Liver (tissue), 9 donors: ENCODE data around the gene UBE2F. TPM values are rescaled to one million over a fixed set of nuclear protein-coding genes. Genes with fewer than 3 reads are reported as not detected.

Source experiments
- DNase-seq: peaks from one replicate; pipeline ENCODE4 v3.0.0-alpha.2; 2017; ENCODE audit warnings: low spot score
- H3K27ac ChIP-seq, 2 donors: one replicate each; pipeline ENCODE4 v1.7.0; 2013; ENCODE audit warnings: inconsistent platforms in 2 of 2, low read length in 2 of 2, control low read depth in 1 of 2, low read depth in 1 of 2, mild to moderate bottlenecking in 1 of 2
- H3K27me3 ChIP-seq, 4 donors: one replicate each; pipeline versions ENCODE4 v1.6.1 to v1.7.0; 2013; ENCODE audit warnings: low read length in 3 of 4, inconsistent platforms in 1 of 4, mild to moderate bottlenecking in 1 of 4, moderate library complexity in 1 of 4; ENCODE audit not compliant: control insufficient read depth in 4 of 4, insufficient read depth in 4 of 4
- H3K36me3 ChIP-seq, 4 donors: one replicate each; pipeline versions ENCODE4 v1.6.1 to v1.7.0; 2013; ENCODE audit warnings: low read length in 3 of 4, mild to moderate bottlenecking in 3 of 4, low read depth in 1 of 4, moderate library complexity in 1 of 4; ENCODE audit not compliant: control insufficient read depth in 4 of 4, insufficient read depth in 3 of 4
- H3K4me1 ChIP-seq, 4 donors: one replicate each; pipeline versions ENCODE4 v1.6.1 to v1.7.0; 2013; ENCODE audit warnings: low read length in 3 of 4, mild to moderate bottlenecking in 3 of 4, moderate library complexity in 1 of 4; ENCODE audit not compliant: control insufficient read depth in 4 of 4, insufficient read depth in 4 of 4
- H3K4me3 ChIP-seq, 3 donors: one replicate each; pipeline versions ENCODE4 v1.6.1 to v1.7.0; 2013; ENCODE audit warnings: low read length in 3 of 3, control low read depth in 1 of 3, low read depth in 1 of 3, mild to moderate bottlenecking in 1 of 3
- H3K9ac ChIP-seq, 2 donors: one replicate each; pipeline ENCODE4 v1.7.0; 2013; ENCODE audit warnings: low read length in 2 of 2, mild to moderate bottlenecking in 2 of 2, moderate library complexity in 2 of 2, control low read depth in 1 of 2, low read depth in 1 of 2
- H3K9me3 ChIP-seq, 4 donors: one replicate each; pipeline versions ENCODE4 v1.6.1 to v1.7.0; 2013; ENCODE audit warnings: low read length in 3 of 4; ENCODE audit not compliant: control insufficient read depth in 4 of 4
- ATF3 ChIP-seq: IDR thresholded peaks from 2 replicates; pipeline ENCODE4 v1.6.1; 2016; ENCODE audit warnings: antibody characterized with exemption
- EGR1 ChIP-seq, 2 donors: IDR thresholded peaks; 2 replicates each; pipeline ENCODE4 v1.6.1; 2016 to 2018; ENCODE audit warnings: antibody characterized with exemption in 2 of 2, low read depth in 2 of 2
- FOXA1 ChIP-seq: IDR thresholded peaks from 2 replicates; pipeline ENCODE4 v1.6.1; 2016; ENCODE audit warnings: antibody characterized with exemption
- GABPA ChIP-seq, 2 donors: IDR thresholded peaks in 1 of 2; conservative IDR thresholded peaks in 1 of 2; 2 replicates each; pipeline ENCODE4 v1.6.1; 2016; ENCODE audit warnings: antibody characterized with exemption in 2 of 2, mild to moderate bottlenecking in 1 of 2, moderate library complexity in 1 of 2
- HNF4A ChIP-seq, 2 donors: conservative IDR thresholded peaks; 2 replicates each; pipeline ENCODE4 v1.6.1; 2016; ENCODE audit warnings: antibody characterized with exemption in 2 of 2, mild to moderate bottlenecking in 2 of 2
- JUND ChIP-seq, 2 donors: IDR thresholded peaks; 2 replicates each; pipeline ENCODE4 v1.6.1; 2016; ENCODE audit warnings: antibody characterized with exemption in 2 of 2
- MAX ChIP-seq: IDR thresholded peaks from 2 replicates; pipeline ENCODE4 v1.6.1; 2016; ENCODE audit warnings: antibody characterized with exemption
- NR2F2 ChIP-seq: IDR thresholded peaks from 2 replicates; pipeline ENCODE4 v1.6.1; 2016; ENCODE audit warnings: antibody characterized with exemption
- RAD21 ChIP-seq, 2 donors: IDR thresholded peaks; 2 replicates each; pipeline ENCODE4 v1.6.1; 2016; ENCODE audit warnings: antibody characterized with exemption in 2 of 2, mild to moderate bottlenecking in 2 of 2
- RXRA ChIP-seq, 2 donors: IDR thresholded peaks; 2 replicates each; pipeline ENCODE4 v1.6.1; 2017 to 2018; ENCODE audit warnings: antibody characterized with exemption in 2 of 2, mild to moderate bottlenecking in 1 of 2
- SP1 ChIP-seq: IDR thresholded peaks from 2 replicates; pipeline ENCODE4 v1.6.1; 2018; ENCODE audit warnings: antibody characterized with exemption, mild to moderate bottlenecking
- ZBTB33 ChIP-seq: IDR thresholded peaks from 2 replicates; pipeline ENCODE4 v1.6.1; 2016; ENCODE audit warnings: antibody characterized with exemption
- WGBS: extraction: QIAGEN DNeasy Blood & Tissue Kit; methylation state at CpG from one replicate; pipeline ENCODE4 v1.1.7; 2013; 5-methylcytosine and 5-hydroxymethylcytosine counted together
- polyA plus RNA-seq, 2 donors: library from polyadenylated mRNA; stranded (reverse) in 1 of 2; unstranded in 1 of 2; fragments of 200-250 nt in 1 of 2; fragments of >200 nt in 1 of 2; fragmentation: Nextera tagmentation in 1 of 2; extraction: Ambion mirVana in 1 of 2; gene quantifications; one replicate each; pipeline versions ENCODE4 v1.2.1 to v1.2.3, GENCODE V29; 2013 to 2015
- total RNA-seq, 2 donors: library from RNA; depleted of rRNA; stranded (reverse); fragments of >200 nt; gene quantifications; one replicate each; pipeline ENCODE4 v1.2.3, GENCODE V29; 2014
- donor health status: healthy.
- donor health status: healthy.
- donor health status: healthy.
- donor health status: healthy.
- donor health status: healthy.

Gene UBE2F
- total and polyA plus RNA-seq, 4 donors, result 30.5 to 55.3 (median 32.1) TPM

GRCh38 chr2:237951878-237952277, 14.9 kb upstream of the UBE2F start:
- Histone ChIP-seq H3K4me1 (peaks cover 0 to 7% (median 1%) of the 10 kb centered on the region in 4 donors), H3K4me3 (no peak overlapping the region), H3K9ac (no peak overlapping the region), H3K36me3 (no peaks in the 10 kb centered on the region), H3K27ac (no peak overlapping the region), H3K27me3 (peaks cover 0 to 6% (median 1%) of the 10 kb centered on the region in 4 donors), H3K9me3 (peaks cover 0 to 2% (median 0%) of the 10 kb centered on the region in 4 donors)
- WGBS, result 83% methylated on average over 3 of the region's 3 CpGs
- no peak for DNase-seq
- no peak for TF ChIP-seq FOXA1

GRCh38 chr2:237952851-237953250, 14.0 kb upstream of the UBE2F start:
- H3K27ac ChIP-seq, result no peak overlapping the region
- WGBS, result 65% methylated on average over 2 of the region's 2 CpGs
- no peaks in the 10 kb centered on the region for H3K36me3 ChIP-seq
- no peak overlapping the region for H3K4me3 ChIP-seq
- H3K9ac ChIP-seq, result no peak overlapping the region
- peaks cover 0 to 6% (median 1%) of the 10 kb centered on the region in 4 donors for H3K27me3 ChIP-seq
- no peak for DNase-seq
- no peak for TF ChIP-seq MAX
- no peak for TF ChIP-seq EGR1 (IDR thresholded peaks at IDR 0.05; ENCODE audit: low read depth in 2 of 2)
- no peak for TF ChIP-seq SP1
- no peak for TF ChIP-seq ZBTB33
- H3K4me1 ChIP-seq, result peaks cover 0 to 7% (median 1%) of the 10 kb centered on the region in 4 donors
- no peaks in the 10 kb centered on the region for H3K9me3 ChIP-seq

- H3K36me3 ChIP-seq, result no peaks in the 10 kb centered on the region
- no peak for TF ChIP-seq HNF4A (conservative IDR thresholded peaks at IDR 0.05)
- no peak for TF ChIP-seq ATF3
- TF ChIP-seq GABPA (IDR thresholded peaks at IDR 0.05 in 1 of 2, conservative IDR thresholded peaks at IDR 0.05 in 1 of 2), result no peak
- no peak for TF ChIP-seq RXRA (IDR thresholded peaks at IDR 0.05)
- no peak for TF ChIP-seq RAD21 (IDR thresholded peaks at IDR 0.05)
- TF ChIP-seq NR2F2, result no peak
- no peak for TF ChIP-seq ZBTB33
- no peak for TF ChIP-seq SP1
- TF ChIP-seq JUND (IDR thresholded peaks at IDR 0.05), result no peak
- peak overlapping the region in 1 of 3 donors; percentile 28 for H3K4me3 ChIP-seq
- WGBS, result 15% methylated on average over 64 of the region's 64 CpGs
- H3K9me3 ChIP-seq, result no peaks in the 10 kb centered on the region
- H3K4me1 ChIP-seq, result peaks cover 0 to 7% (median 1%) of the 10 kb centered on the region in 4 donors
- peak; percentile 63 for DNase-seq
- no peak overlapping the region for H3K9ac ChIP-seq
- H3K27me3 ChIP-seq, result peaks cover 0 to 6% (median 1%) of the 10 kb centered on the region in 4 donors
- H3K27ac ChIP-seq, result no peak overlapping the region
Measured at GRCh38 chr2:237955640-237956401, 11.0 kb upstream of the UBE2F start.
